Mammary epithelial cell (primary cell): ENCODE measurements around the gene ZBTB20.

Experiments used
- EZH2 ChIP-seq: IDR thresholded peaks from 2 replicates; pipeline ENCODE4 v1.6.1; 2012; ENCODE audit warnings: low read length, inconsistent platforms, borderline replicate concordance
- TF ChIP-seq, protein P1 (sequence below), 2 donors: IDR thresholded peaks in 1 of 2; conservative IDR thresholded peaks in 1 of 2; 2 replicates each; pipeline ENCODE4 v1.5.1; 2011 to 2012; ENCODE audit warnings: inconsistent platforms in 2 of 2, low read length in 2 of 2, mild to moderate bottlenecking in 2 of 2, control low read depth in 1 of 2, low read depth in 1 of 2; ENCODE audit not compliant: insufficient read depth in 1 of 2; ENCODE audit errors: extremely low read depth in 1 of 2

DNA sequence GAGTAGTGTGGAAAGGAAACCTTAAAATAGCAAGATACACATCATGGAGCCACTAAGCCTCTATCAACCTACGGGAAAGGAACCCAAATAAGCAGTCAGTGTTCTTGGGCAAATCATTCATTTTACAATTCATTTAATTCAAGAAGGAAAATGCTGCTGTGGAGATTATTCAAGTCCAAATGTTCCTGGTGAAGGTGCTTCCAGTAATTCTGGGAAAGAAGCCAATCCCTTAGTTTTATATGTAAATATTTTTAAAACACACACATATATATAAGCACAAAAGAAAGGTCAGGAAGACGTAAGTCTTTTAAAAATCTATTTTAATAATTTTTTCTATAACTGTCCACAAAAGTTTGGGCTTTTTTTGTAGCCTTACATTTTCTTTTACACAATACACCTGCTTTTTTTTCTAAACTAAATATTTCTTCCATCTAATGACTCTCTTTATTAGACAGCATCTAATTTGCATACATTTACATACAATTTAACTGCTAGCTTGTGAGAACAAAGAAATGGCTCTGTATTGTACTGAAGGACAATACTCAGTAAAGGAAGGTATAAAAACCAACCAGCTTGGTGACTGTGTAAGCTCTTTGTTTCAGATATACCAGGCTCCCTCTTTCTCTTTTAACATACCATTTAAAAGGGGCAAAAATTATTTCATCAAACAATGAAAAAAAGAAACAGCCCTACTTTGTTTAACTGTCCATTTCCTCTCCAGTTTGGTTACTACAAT is 269.5 kb downstream of the ZBTB20 start:
- TF ChIP-seq, protein P1, sequence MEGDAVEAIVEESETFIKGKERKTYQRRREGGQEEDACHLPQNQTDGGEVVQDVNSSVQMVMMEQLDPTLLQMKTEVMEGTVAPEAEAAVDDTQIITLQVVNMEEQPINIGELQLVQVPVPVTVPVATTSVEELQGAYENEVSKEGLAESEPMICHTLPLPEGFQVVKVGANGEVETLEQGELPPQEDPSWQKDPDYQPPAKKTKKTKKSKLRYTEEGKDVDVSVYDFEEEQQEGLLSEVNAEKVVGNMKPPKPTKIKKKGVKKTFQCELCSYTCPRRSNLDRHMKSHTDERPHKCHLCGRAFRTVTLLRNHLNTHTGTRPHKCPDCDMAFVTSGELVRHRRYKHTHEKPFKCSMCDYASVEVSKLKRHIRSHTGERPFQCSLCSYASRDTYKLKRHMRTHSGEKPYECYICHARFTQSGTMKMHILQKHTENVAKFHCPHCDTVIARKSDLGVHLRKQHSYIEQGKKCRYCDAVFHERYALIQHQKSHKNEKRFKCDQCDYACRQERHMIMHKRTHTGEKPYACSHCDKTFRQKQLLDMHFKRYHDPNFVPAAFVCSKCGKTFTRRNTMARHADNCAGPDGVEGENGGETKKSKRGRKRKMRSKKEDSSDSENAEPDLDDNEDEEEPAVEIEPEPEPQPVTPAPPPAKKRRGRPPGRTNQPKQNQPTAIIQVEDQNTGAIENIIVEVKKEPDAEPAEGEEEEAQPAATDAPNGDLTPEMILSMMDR (conservative IDR thresholded peaks at IDR 0.05 in 1 of 2, IDR thresholded peaks at IDR 0.05 in 1 of 2; ENCODE audit: extremely low read depth in 1 of 2, insufficient read depth in 1 of 2, low read depth in 1 of 2, low read length in 2 of 2): no peak
- no peak for TF ChIP-seq EZH2
